Measurements from ENCODE around the gene HSPBP1.
"Not testable (repeated sequence)": the region's sequence is repeated elsewhere in the genome, so short reads cannot be mapped to it uniquely, and the experiment has no call there.

Gene HSPBP1

GRCh38 chr19:55230780-55231179, 49.1 kb downstream of the HSPBP1 start:
- DNase-seq = no peak

GRCh38 chr19:55230329-55230728, 49.6 kb downstream of the HSPBP1 start:
- DNase-seq = no peak

GRCh38 chr19:55229789-55230182, 50.1 kb downstream of the HSPBP1 start:
- DNase-seq = no peak

GRCh38 chr19:55229145-55229788, 50.6 kb downstream of the HSPBP1 start:
- DNase-seq = no peak

GRCh38 chr19:55228403-55229031, 51.4 kb downstream of the HSPBP1 start, which contains the start of gene TMEM86B:
Gene TMEM86B (minus strand): TSS chr19:55228763. CDS start chr19:55228741, 22 bp downstream.
- no peak for DNase-seq

GRCh38 chr19:55228015-55228391, 51.9 kb downstream of the HSPBP1 start:
- no peak for DNase-seq

GRCh38 chr19:55227241-55228014, 52.5 kb downstream of the HSPBP1 start:
- DNase-seq = no peak

GRCh38 chr19:55226788-55227187, 53.1 kb downstream of the HSPBP1 start:
- no peak for DNase-seq

- DNase-seq = no peak
These were observed 53.6 kb downstream of the HSPBP1 start for GRCh38 chr19:55226273-55226672.

GRCh38 chr19:55225415-55225958, 54.4 kb downstream of the HSPBP1 start:
- no peak for DNase-seq

- not testable (repeated sequence) for DNase-seq
These were observed 55.1 kb downstream of the HSPBP1 start for GRCh38 chr19:55224679-55225414.

- no peak for DNase-seq
These were observed 55.8 kb downstream of the HSPBP1 start for GRCh38 chr19:55224038-55224665.

GRCh38 chr19:55223291-55224037, 56.4 kb downstream of the HSPBP1 start:
- no peak for DNase-seq

GRCh38 chr19:55220525-55220924, 59.4 kb downstream of the HSPBP1 start:
- DNase-seq = no peak

GRCh38 chr19:55216461-55217198, 63.3 kb downstream of the HSPBP1 start:
- DNase-seq = peak; percentile 99

- DNase-seq = no peak
These were observed 66.4 kb downstream of the HSPBP1 start for GRCh38 chr19:55213547-55213946.

- no peak for DNase-seq
These were observed 67.5 kb downstream of the HSPBP1 start for GRCh38 chr19:55212447-55212846.
